ENCODE measurements around the gene ATP6V1C2.

- TF ChIP-seq FOXM1 (IDR thresholded peaks at IDR 0.05; ENCODE audit: borderline replicate concordance) (no peak), ELF4 (IDR thresholded peaks at IDR 0.05) (no peak), TARDBP (IDR thresholded peaks at IDR 0.05) (no peak), FOXA1 (IDR thresholded peaks at IDR 0.05) (no peak), L3MBTL2 (conservative IDR thresholded peaks at IDR 0.05) (no peak), ARNT (IDR thresholded peaks at IDR 0.05) (no peak), HDGF (IDR thresholded peaks at IDR 0.05; ENCODE audit: borderline replicate concordance) (no peak), SP1 (IDR thresholded peaks at IDR 0.05) (no peak), FOXK2 (IDR thresholded peaks at IDR 0.05) (no peak), BHLHE40 (IDR thresholded peaks at IDR 0.05; ENCODE audit: borderline replicate concordance) (no peak), SUZ12 (IDR thresholded peaks at IDR 0.05) (no peak), NFRKB (IDR thresholded peaks at IDR 0.05) (no peak)
These were observed 85.1 kb downstream of the ATP6V1C2 start for GRCh38 chr2:10806543-10806942.
